Lung (tissue), 12 donors: ENCODE measurements around the gene ERMAP. TPM values are rescaled to one million over a fixed set of nuclear protein-coding genes. Genes with fewer than 3 reads are reported as not detected.
A peak's percentile ranks its signal among the peaks of the same experiment; 100 is the strongest.

Experiments
- ATAC-seq: fragments of 200-7000 bp; cut with Tn5 transposase; one replicate; pipeline ENCODE4 v1.9.1; 2020; ENCODE audit warnings: moderate number of reproducible peaks; ENCODE audit not compliant: insufficient read depth, low FRiP score
- DNase-seq, 3 donors: peaks; one replicate each; pipeline ENCODE4 v3.0.0-alpha.2; 2013 to 2017
- H3K27ac ChIP-seq, 2 donors: one replicate each; pipeline ENCODE4 v1.5.1; 2013; ENCODE audit warnings: mild to moderate bottlenecking in 2 of 2, moderate library complexity in 2 of 2, control low read depth in 1 of 2, inconsistent platforms in 1 of 2, low read depth in 1 of 2, low read length in 1 of 2
- H3K27me3 ChIP-seq, 3 donors: one replicate each; pipeline ENCODE4 v1.5.1; 2013; ENCODE audit warnings: low read length in 2 of 3; ENCODE audit not compliant: control insufficient read depth in 3 of 3, insufficient read depth in 3 of 3
- H3K36me3 ChIP-seq, 4 donors: one replicate each; pipeline ENCODE4 v1.5.1; 2013; ENCODE audit warnings: low read length in 4 of 4, mild to moderate bottlenecking in 1 of 4, moderate library complexity in 1 of 4; ENCODE audit not compliant: control insufficient read depth in 4 of 4, insufficient read depth in 4 of 4
- H3K4me1 ChIP-seq, 5 donors: one replicate each; pipeline ENCODE4 v1.5.1; 2013; ENCODE audit warnings: low read length in 5 of 5, mild to moderate bottlenecking in 2 of 5, moderate library complexity in 1 of 5; ENCODE audit not compliant: control insufficient read depth in 5 of 5, insufficient read depth in 5 of 5
- H3K4me3 ChIP-seq: one replicate; pipeline ENCODE4 v1.5.1; 2013; ENCODE audit warnings: mild to moderate bottlenecking, control low read depth, moderate library complexity
- H3K9ac ChIP-seq, 2 donors: one replicate each; pipeline ENCODE4 v1.5.1; 2013; ENCODE audit warnings: low read length in 2 of 2, control low read depth in 1 of 2; ENCODE audit not compliant: insufficient read depth in 1 of 2
- H3K9me3 ChIP-seq, 4 donors: one replicate each; pipeline ENCODE4 v1.5.1; 2013; ENCODE audit warnings: low read length in 3 of 4, mild to moderate bottlenecking in 1 of 4, moderate library complexity in 1 of 4; ENCODE audit not compliant: control insufficient read depth in 4 of 4, insufficient read depth in 3 of 4
- WGBS, 2 donors: extraction: QIAGEN DNeasy Blood & Tissue Kit; methylation state at CpG; one replicate each; pipeline ENCODE4 v1.1.7; 2013; 5-methylcytosine and 5-hydroxymethylcytosine counted together
- polyA plus RNA-seq, 2 donors: library from polyadenylated mRNA; stranded (reverse); fragments of 200-250 nt; gene quantifications; one replicate each; pipeline ENCODE4 v1.2.1, GENCODE V29; 2013
- total RNA-seq, 2 donors: library from RNA; depleted of rRNA in 1 of 2; stranded (reverse); fragments of >200 nt in 1 of 2; gene quantifications; one replicate each; pipeline ENCODE4 v1.2.1, GENCODE V29; 2014 to 2021
- TF ChIP-seq, protein P1 (sequence below): IDR thresholded peaks from 2 replicates; pipeline ENCODE4 v1.5.1; 2012; ENCODE audit warnings: mild to moderate bottlenecking; ENCODE audit errors: control extremely low read depth, extremely low read depth
- donor health status: control.
- donor health status: control.
- donor health status: Bipolar disorder and iron deficiency.
- donor health status: healthy.
- donor health status: DM: yes; HTN: yes; CAD: no.

Gene ERMAP
- total and polyA plus RNA-seq, 4 donors = 4.8 to 19.8 (median 10.6) TPM

DNA sequence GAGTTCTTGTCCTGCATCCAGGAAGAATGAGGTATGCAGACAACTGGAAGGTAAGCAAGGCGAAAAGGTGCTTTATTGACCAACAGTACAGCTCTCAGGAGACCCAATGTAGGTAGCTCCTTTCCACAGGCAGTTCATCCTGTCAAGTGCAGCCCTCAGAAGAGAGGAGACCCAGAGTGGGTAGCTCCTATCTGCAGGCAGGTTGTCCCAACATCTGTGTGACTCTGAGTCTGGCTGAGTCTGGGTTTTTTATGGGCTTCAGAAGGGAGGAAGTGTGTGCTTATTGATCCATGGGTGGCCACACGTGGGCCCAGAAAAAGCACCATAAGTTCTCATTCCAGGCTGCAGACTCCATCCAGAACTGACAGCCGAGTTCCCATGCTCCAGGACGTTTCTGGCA lies 63.5 kb downstream of the ERMAP start:
- TF ChIP-seq, protein P1, sequence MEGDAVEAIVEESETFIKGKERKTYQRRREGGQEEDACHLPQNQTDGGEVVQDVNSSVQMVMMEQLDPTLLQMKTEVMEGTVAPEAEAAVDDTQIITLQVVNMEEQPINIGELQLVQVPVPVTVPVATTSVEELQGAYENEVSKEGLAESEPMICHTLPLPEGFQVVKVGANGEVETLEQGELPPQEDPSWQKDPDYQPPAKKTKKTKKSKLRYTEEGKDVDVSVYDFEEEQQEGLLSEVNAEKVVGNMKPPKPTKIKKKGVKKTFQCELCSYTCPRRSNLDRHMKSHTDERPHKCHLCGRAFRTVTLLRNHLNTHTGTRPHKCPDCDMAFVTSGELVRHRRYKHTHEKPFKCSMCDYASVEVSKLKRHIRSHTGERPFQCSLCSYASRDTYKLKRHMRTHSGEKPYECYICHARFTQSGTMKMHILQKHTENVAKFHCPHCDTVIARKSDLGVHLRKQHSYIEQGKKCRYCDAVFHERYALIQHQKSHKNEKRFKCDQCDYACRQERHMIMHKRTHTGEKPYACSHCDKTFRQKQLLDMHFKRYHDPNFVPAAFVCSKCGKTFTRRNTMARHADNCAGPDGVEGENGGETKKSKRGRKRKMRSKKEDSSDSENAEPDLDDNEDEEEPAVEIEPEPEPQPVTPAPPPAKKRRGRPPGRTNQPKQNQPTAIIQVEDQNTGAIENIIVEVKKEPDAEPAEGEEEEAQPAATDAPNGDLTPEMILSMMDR = no peak
- DNase-seq (no peak), ATAC-seq (no peak)
- H3K36me3 ChIP-seq = no peaks in the 10 kb centered on the region
- H3K4me1 ChIP-seq = peaks cover 0 to 7% (median 0%) of the 10 kb centered on the region in 5 donors
- H3K27me3 ChIP-seq = no peaks in the 10 kb centered on the region
- no peak overlapping the region for H3K9ac ChIP-seq
- no peak overlapping the region for H3K27ac ChIP-seq
- 75 to 80% methylated on average over 4 of the region's 4 CpGs for WGBS, 2 donors
- no peak overlapping the region for H3K4me3 ChIP-seq
- peaks cover 0 to 6% (median 2%) of the 10 kb centered on the region in 4 donors for H3K9me3 ChIP-seq

DNA sequence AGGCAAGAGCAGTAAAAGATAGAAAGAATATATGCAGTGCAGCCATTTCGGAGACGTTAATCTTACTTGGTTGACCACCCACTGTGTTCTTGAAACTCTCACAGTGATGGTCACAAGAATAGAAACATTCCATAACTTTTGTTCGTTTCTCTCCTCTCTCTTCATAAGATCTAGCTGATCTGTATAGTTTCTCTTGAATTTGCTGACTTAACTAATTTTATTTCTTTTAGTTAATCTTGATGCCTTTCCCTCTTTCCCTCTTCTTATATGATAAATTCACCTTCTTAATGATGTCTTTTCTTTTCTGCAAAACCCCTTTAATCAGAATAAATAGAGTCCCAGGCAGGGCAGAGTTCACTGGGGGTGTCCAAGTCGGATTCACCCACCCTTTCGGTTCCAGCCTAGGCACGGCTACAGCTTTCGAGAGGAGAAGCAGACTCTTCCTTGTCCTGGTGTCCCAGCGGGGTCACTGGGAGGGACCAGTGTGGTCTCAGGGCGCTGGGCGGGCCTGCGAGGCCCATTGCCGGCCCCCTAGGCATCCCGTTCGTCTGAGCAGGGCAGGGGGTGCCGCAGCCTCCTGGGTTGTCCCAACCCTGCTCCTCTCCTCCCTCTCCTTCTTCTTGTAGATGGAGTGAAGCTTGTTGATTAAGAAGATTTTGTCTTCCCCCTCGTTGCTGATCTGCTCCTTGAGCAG lies 69.3 kb downstream of the ERMAP start:
- Histone ChIP-seq H3K9me3 (no peaks in the 10 kb centered on the region), H3K27me3 (no peaks in the 10 kb centered on the region), H3K4me1 (peaks cover 0 to 3% (median 0%) of the 10 kb centered on the region in 5 donors), H3K36me3 (no peaks in the 10 kb centered on the region), H3K27ac (no peak overlapping the region), H3K4me3 (no peak overlapping the region), H3K9ac (no peak overlapping the region)
- WGBS, 2 donors = 89 to 94% methylated on average over 16 of the region's 16 CpGs
- TF ChIP-seq, protein P1 = no peak
- ATAC-seq (no peak), DNase-seq (no peak)

DNA sequence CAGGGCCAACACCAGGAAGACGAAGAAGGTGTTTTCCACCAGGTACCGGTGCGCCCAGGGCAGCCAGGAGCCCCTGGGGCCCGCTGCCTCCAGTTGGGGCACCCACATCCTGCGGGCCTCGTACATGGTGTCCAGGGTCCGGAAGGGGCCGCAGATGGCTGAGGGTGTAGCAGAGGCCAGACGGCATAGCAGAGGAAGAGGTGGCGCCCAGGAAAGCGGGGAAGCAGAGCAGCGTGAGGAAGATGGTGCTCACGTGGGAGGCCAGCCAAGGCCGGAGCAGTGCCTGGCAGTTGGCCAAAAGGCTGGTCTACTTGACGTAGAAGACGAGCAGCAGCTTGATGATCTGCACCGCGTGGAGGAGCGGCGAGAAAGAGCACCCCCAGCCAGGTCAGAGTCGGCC lies 69.9 kb downstream of the ERMAP start:
- H3K27ac ChIP-seq = no peak overlapping the region
- ATAC-seq (no peak), DNase-seq (peak; percentile 26 to 58 (median 28))
- 75 to 80% methylated on average over 21 of the region's 21 CpGs for WGBS, 2 donors
- no peak overlapping the region for H3K9ac ChIP-seq
- no peaks in the 10 kb centered on the region for H3K36me3 ChIP-seq
- TF ChIP-seq, protein P1 = no peak
- H3K4me3 ChIP-seq = no peak overlapping the region
- no peaks in the 10 kb centered on the region for H3K9me3 ChIP-seq
- H3K4me1 ChIP-seq = peaks cover 0 to 4% (median 0%) of the 10 kb centered on the region in 5 donors
- no peaks in the 10 kb centered on the region for H3K27me3 ChIP-seq
